Ovary (tissue), 3 donors: ENCODE results near the gene ZNF205.

Experiments
- CTCF ChIP-seq, 3 donors: fragments of 450-650 bp in 2 of 3; fragments of 200-600 bp in 1 of 3; IDR thresholded peaks; one replicate each; pipeline versions ENCODE4 v1.5.1 to v1.8.0; 2016 to 2022; ENCODE audit warnings: antibody characterized with exemption in 3 of 3, mild to moderate bottlenecking in 1 of 3
- EP300 ChIP-seq: sonication (generic); formaldehyde crosslinking; IDR thresholded peaks from one replicate; pipeline ENCODE4 v1.6.1; 2017; ENCODE audit warnings: antibody characterized with exemption
- POLR2A ChIP-seq: fragments of 450-650 bp; IDR thresholded peaks from one replicate; pipeline ENCODE4 v1.6.1; 2017; ENCODE audit warnings: antibody characterized with exemption, mild to moderate bottlenecking, moderate library complexity
- donor health status: DM: no; HTN: no; CAD: no.

GRCh38 chr16:3133844-3134243, 21.5 kb downstream of the ZNF205 start:
- TF ChIP-seq CTCF (IDR thresholded peaks at IDR 0.05) (no peak), POLR2A (no peak), EP300 (no peak)
